Activated CD8-positive, alpha-beta memory T cell treated with anti-CD3 and anti-CD28 coated beads for 1 hour (primary cell): ENCODE results near the gene AIFM3.

Experiments used
- DNase-seq, 2 donors: peaks; one replicate each; pipeline ENCODE4 v3.0.0-alpha.2; 2020; ENCODE audit warnings: low read depth in 1 of 2; ENCODE audit errors: extremely low read depth in 1 of 2

The AIFM3 gene

GRCh38 chr22:21022955-21023614 lies 56.0 kb downstream of the AIFM3 start:
- no peak for DNase-seq

- no peak for DNase-seq
Measured at GRCh38 chr22:21025266-21025665, 58.2 kb downstream of the AIFM3 start.

GRCh38 chr22:21025763-21026755 lies 59.0 kb downstream of the AIFM3 start:
- DNase-seq: no peak

GRCh38 chr22:21026783-21027692 lies 60.0 kb downstream of the AIFM3 start:
- DNase-seq: no peak

GRCh38 chr22:21028277-21029251 lies 61.5 kb downstream of the AIFM3 start:
- DNase-seq: no peak

GRCh38 chr22:21029486-21030025 lies 62.5 kb downstream of the AIFM3 start:
- DNase-seq: no peak

- DNase-seq: no peak
Measured at GRCh38 chr22:21030032-21030431, 63.0 kb downstream of the AIFM3 start.
